NT2/D1 (cell line): Measurements from ENCODE around the gene ZNF805.
A peak's percentile ranks its signal among the peaks of the same experiment; 100 is the strongest.
"Not testable (repeated sequence)": the region's sequence is repeated elsewhere in the genome, so short reads cannot be mapped to it uniquely, and the experiment has no call there.

ENCODE experiments used
- DNase-seq: peaks from one replicate; pipeline ENCODE4 v3.0.0-alpha.2; 2011; ENCODE audit warnings: low read depth, low spot score
- H3K27me3 ChIP-seq: 2 replicates; pipeline ENCODE4 v1.6.0; 2011; ENCODE audit warnings: mild to moderate bottlenecking; ENCODE audit not compliant: insufficient read length, insufficient read depth
- H3K36me3 ChIP-seq: 2 replicates; pipeline ENCODE4 v1.6.1; 2011; ENCODE audit warnings: mild to moderate bottlenecking, low read length, mixed read lengths; ENCODE audit not compliant: insufficient read depth, insufficient read length
- H3K4me1 ChIP-seq: 2 replicates; pipeline ENCODE4 v1.5.1; 2011; ENCODE audit not compliant: insufficient read depth, insufficient read length
- H3K4me3 ChIP-seq: 2 replicates; pipeline ENCODE4 v1.5.1; 2011; ENCODE audit warnings: low read depth; ENCODE audit not compliant: insufficient read length
- H3K9ac ChIP-seq: 2 replicates; pipeline ENCODE4 v1.6.0; 2011; ENCODE audit warnings: low read depth; ENCODE audit not compliant: insufficient read length
- H3K9me3 ChIP-seq: 2 replicates; pipeline ENCODE4 v1.5.1; 2011; ENCODE audit warnings: mild to moderate bottlenecking, low read length; ENCODE audit not compliant: insufficient read depth
- SUZ12 ChIP-seq: IDR thresholded peaks from 2 replicates; pipeline ENCODE4 v1.6.1; 2011; ENCODE audit not compliant: insufficient read length, insufficient read depth; ENCODE audit errors: extremely low read depth
- YY1 ChIP-seq: IDR thresholded peaks from 2 replicates; pipeline ENCODE4 v1.6.1; 2011; ENCODE audit not compliant: insufficient read length, insufficient read depth
- ZNF274 ChIP-seq: IDR thresholded peaks from 2 replicates; pipeline ENCODE4 v1.6.1; 2011; ENCODE audit warnings: mild to moderate bottlenecking, low read depth, low read length

Gene ZNF805

GRCh38 chr19:57240311-57241090, at the start of gene ZNF805:
TSS of gene ZNF805 (plus strand) at chr19:57240632. CDS start at chr19:57240892, 260 bp downstream.
- no peaks in the 10 kb centered on the region for H3K4me1 ChIP-seq
- no peaks in the 10 kb centered on the region for H3K27me3 ChIP-seq
- H3K9me3 ChIP-seq, result no peaks in the 10 kb centered on the region
- peak within 1 kb of the TSS; percentile 97 for H3K9ac ChIP-seq
- H3K36me3 ChIP-seq, result peaks cover 26% of the 10 kb centered on the region
- DNase-seq, result peak; percentile 84
- peak within 1 kb of the TSS; percentile 84 for H3K4me3 ChIP-seq
- TF ChIP-seq YY1 (no peak), SUZ12 (no peak), ZNF274 (no peak)

- Histone ChIP-seq H3K4me1 (peaks cover 3% of the 10 kb centered on the region), H3K4me3 (peak within 1 kb of the TSS; percentile 87), H3K27me3 (no peaks in the 10 kb centered on the region), H3K9me3 (peaks cover 38% of the 10 kb centered on the region), H3K36me3 (peaks cover 42% of the 10 kb centered on the region), H3K9ac (peak within 1 kb of the TSS; percentile 86)
- peak; percentile 71 for TF ChIP-seq YY1
- TF ChIP-seq SUZ12, result no peak
- DNase-seq, result no peak
These were observed 49.0 kb upstream of the ZNF805 start, which contains the start of gene ZNF264 for GRCh38 chr19:57191141-57192076. TSS of gene ZNF264 (plus strand) at chr19:57191500. CDS start at chr19:57191914, 414 bp downstream.

- H3K4me3 ChIP-seq, result peak overlapping the region; percentile 87
- peaks cover 3% of the 10 kb centered on the region for H3K4me1 ChIP-seq
- H3K36me3 ChIP-seq, result peaks cover 49% of the 10 kb centered on the region
- no peaks in the 10 kb centered on the region for H3K27me3 ChIP-seq
- DNase-seq, result no peak
- TF ChIP-seq SUZ12 (no peak), YY1 (no peak), ZNF274 (no peak)
- H3K9ac ChIP-seq, result peak overlapping the region; percentile 86
- peaks cover 32% of the 10 kb centered on the region for H3K9me3 ChIP-seq
These were observed 48.4 kb upstream of the ZNF805 start for GRCh38 chr19:57192077-57192420.

- peaks cover 55% of the 10 kb centered on the region for H3K36me3 ChIP-seq
- H3K4me3 ChIP-seq, result no peak overlapping the region
- no peak for DNase-seq
- H3K4me1 ChIP-seq, result peaks cover 3% of the 10 kb centered on the region
- peaks cover 22% of the 10 kb centered on the region for H3K9me3 ChIP-seq
- TF ChIP-seq YY1 (no peak), SUZ12 (no peak), ZNF274 (no peak)
- peak overlapping the region; percentile 86 for H3K9ac ChIP-seq
- H3K27me3 ChIP-seq, result no peaks in the 10 kb centered on the region
These were observed 47.4 kb upstream of the ZNF805 start for GRCh38 chr19:57192993-57193392.

GRCh38 chr19:57197874-57198273, 42.6 kb upstream of the ZNF805 start:
- not testable (repeated sequence) for H3K9ac ChIP-seq, H3K4me3 ChIP-seq, H3K9me3 ChIP-seq, DNase-seq, H3K4me1 ChIP-seq, H3K27me3 ChIP-seq
- peaks cover 76% of the 10 kb centered on the region for H3K36me3 ChIP-seq

GRCh38 chr19:57202160-57202559, 38.3 kb upstream of the ZNF805 start:
- H3K4me1 ChIP-seq, result no peaks in the 10 kb centered on the region
- no peaks in the 10 kb centered on the region for H3K27me3 ChIP-seq
- DNase-seq, result no peak
- TF ChIP-seq SUZ12 (no peak), YY1 (no peak), ZNF274 (no peak)
- H3K9ac ChIP-seq, result no peak overlapping the region
- no peaks in the 10 kb centered on the region for H3K9me3 ChIP-seq
- no peak overlapping the region for H3K4me3 ChIP-seq
- H3K36me3 ChIP-seq, result peaks cover 63% of the 10 kb centered on the region

- Histone ChIP-seq H3K9ac (no peak overlapping the region), H3K4me3 (no peak overlapping the region), H3K27me3 (no peaks in the 10 kb centered on the region), H3K9me3 (no peaks in the 10 kb centered on the region), H3K36me3 (peaks cover 74% of the 10 kb centered on the region), H3K4me1 (no peaks in the 10 kb centered on the region)
- DNase-seq, result no peak
- no peak for TF ChIP-seq SUZ12
- no peak for TF ChIP-seq ZNF274
- no peak for TF ChIP-seq YY1
These were observed 30.1 kb upstream of the ZNF805 start for GRCh38 chr19:57210381-57210780.
